Measurements from ENCODE around the gene PKN1.

DNA sequence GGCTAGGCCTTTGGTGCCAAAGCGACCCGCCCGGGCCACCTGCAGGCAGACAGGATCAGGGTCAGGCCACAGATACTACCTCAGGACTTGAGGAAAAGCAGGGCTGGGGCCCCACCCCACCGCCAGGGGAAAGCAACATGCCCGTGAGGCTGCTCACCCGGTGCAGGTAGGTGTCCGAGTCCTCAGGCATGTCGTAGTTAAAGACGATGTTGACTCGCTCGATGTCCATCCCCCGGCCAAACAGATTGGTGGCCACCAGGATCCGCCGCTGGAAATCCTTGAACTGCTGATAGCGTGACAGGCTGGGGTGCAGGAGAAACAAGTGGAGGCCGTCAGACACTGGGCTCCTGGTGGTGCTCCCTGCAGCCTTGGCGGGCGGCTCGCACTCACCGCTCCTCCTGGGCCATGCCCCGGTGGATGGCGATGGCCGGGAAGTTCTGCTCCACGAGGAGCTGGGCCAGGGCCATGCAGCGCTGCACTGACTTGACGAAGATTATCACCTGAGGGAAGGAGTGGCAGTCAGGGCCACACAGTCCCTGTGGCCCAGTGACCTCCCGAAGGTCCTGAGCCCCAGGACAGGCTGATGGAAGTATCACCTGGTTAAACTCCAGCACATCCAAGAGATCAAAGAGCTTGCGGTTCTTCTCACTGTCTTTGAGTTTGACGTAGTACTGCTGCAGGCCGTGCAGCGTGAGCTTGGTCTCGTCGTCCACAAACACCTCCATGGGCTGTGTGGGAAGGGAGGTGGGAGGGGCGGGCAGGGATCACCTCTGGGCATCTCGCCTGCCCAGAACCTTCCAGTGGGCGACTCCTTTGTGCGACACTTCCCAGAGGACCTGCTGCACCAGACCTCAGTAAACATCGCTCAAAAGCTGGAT is 23.7 kb upstream of the PKN1 start:
- TF ChIP-seq, protein P1, sequence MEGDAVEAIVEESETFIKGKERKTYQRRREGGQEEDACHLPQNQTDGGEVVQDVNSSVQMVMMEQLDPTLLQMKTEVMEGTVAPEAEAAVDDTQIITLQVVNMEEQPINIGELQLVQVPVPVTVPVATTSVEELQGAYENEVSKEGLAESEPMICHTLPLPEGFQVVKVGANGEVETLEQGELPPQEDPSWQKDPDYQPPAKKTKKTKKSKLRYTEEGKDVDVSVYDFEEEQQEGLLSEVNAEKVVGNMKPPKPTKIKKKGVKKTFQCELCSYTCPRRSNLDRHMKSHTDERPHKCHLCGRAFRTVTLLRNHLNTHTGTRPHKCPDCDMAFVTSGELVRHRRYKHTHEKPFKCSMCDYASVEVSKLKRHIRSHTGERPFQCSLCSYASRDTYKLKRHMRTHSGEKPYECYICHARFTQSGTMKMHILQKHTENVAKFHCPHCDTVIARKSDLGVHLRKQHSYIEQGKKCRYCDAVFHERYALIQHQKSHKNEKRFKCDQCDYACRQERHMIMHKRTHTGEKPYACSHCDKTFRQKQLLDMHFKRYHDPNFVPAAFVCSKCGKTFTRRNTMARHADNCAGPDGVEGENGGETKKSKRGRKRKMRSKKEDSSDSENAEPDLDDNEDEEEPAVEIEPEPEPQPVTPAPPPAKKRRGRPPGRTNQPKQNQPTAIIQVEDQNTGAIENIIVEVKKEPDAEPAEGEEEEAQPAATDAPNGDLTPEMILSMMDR (IDR thresholded peaks at IDR 0.05) = no peak
- TF ChIP-seq POLR2AphosphoS5 (IDR thresholded peaks at IDR 0.05) (no peak), EP300 (IDR thresholded peaks at IDR 0.05) (no peak)
